H9 (cell line): ENCODE data around the gene FCAR. TPM values are rescaled to one million over a fixed set of nuclear protein-coding genes. Genes with fewer than 3 reads are reported as not detected.

Experiments used
- DNase-seq: peaks from one replicate; pipeline ENCODE4 v3.0.0-alpha.2; 2017
- H2AFZ ChIP-seq: one replicate; pipeline ENCODE4 v1.6.1; 2013; ENCODE audit warnings: mild to moderate bottlenecking, low read length, control low read depth, moderate library complexity
- H2AK5ac ChIP-seq: 2 replicates; pipeline ENCODE4 v1.6.1; 2013; ENCODE audit warnings: low read length, control low read depth, mixed read lengths; ENCODE audit not compliant: insufficient read length
- H2BK120ac ChIP-seq: one replicate; pipeline ENCODE4 v1.6.1; 2013; ENCODE audit warnings: low read depth, mild to moderate bottlenecking, low read length, control low read depth, inconsistent platforms; ENCODE audit not compliant: poor library complexity, severe bottlenecking
- H2BK12ac ChIP-seq: 2 replicates; pipeline ENCODE4 v1.6.1; 2013; ENCODE audit warnings: low read length, control low read depth, mixed read lengths, low read depth; ENCODE audit not compliant: insufficient read length
- H2BK15ac ChIP-seq: 2 replicates; pipeline ENCODE4 v1.6.1; 2013; ENCODE audit warnings: low read depth, low read length, control low read depth
- H2BK20ac ChIP-seq: one replicate; pipeline ENCODE4 v1.6.1; 2013; ENCODE audit warnings: low read depth, mild to moderate bottlenecking, low read length, control low read depth, inconsistent platforms; ENCODE audit not compliant: poor library complexity, severe bottlenecking
- H2BK5ac ChIP-seq: 2 replicates; pipeline ENCODE4 v1.6.1; 2013; ENCODE audit warnings: low read length, control low read depth, mixed read lengths; ENCODE audit not compliant: insufficient read length
- H3K14ac ChIP-seq: 2 replicates; pipeline ENCODE4 v1.6.1; 2013; ENCODE audit warnings: low read length, control low read depth; ENCODE audit not compliant: insufficient read depth
- H3K18ac ChIP-seq: 2 replicates; pipeline ENCODE4 v1.6.1; 2013; ENCODE audit warnings: low read depth, mild to moderate bottlenecking, mixed read lengths, low read length, control low read depth; ENCODE audit not compliant: insufficient read length
- H3K23ac ChIP-seq: 2 replicates; pipeline ENCODE4 v1.6.1; 2013; ENCODE audit warnings: low read length, control low read depth, mixed read lengths, low read depth; ENCODE audit not compliant: insufficient read length
- H3K23me2 ChIP-seq: 2 replicates; pipeline ENCODE4 v1.6.1; 2013; ENCODE audit warnings: low read depth, mild to moderate bottlenecking, mixed read lengths, low read length, control low read depth; ENCODE audit not compliant: insufficient read length, poor library complexity, severe bottlenecking
- H3K27ac ChIP-seq: 2 replicates; pipeline ENCODE4 v1.5.1; 2013; ENCODE audit warnings: low read length, control low read depth, mixed read lengths, low read depth; ENCODE audit not compliant: insufficient read length
- H3K27me3 ChIP-seq: 2 replicates; pipeline ENCODE4 v1.6.1; 2013; ENCODE audit warnings: low read length, control low read depth, inconsistent platforms; ENCODE audit not compliant: insufficient read depth
- H3K4ac ChIP-seq: 2 replicates; pipeline ENCODE4 v1.6.1; 2013; ENCODE audit warnings: low read depth, mild to moderate bottlenecking, control low read depth, inconsistent platforms, low read length, moderate library complexity
- H3K4me1 ChIP-seq: 2 replicates; pipeline ENCODE4 v1.6.1; 2013; ENCODE audit warnings: low read length, control low read depth, inconsistent platforms; ENCODE audit not compliant: insufficient read depth
- H3K4me2 ChIP-seq: 2 replicates; pipeline ENCODE4 v1.6.1; 2013; ENCODE audit warnings: low read length, control low read depth, mixed read lengths; ENCODE audit not compliant: insufficient read length, insufficient read depth
- H3K56ac ChIP-seq: 2 replicates; pipeline ENCODE4 v1.6.1; 2013; ENCODE audit warnings: low read depth, mild to moderate bottlenecking, mixed read lengths, low read length, control low read depth; ENCODE audit not compliant: insufficient read length
- H3K79me1 ChIP-seq: 2 replicates; pipeline ENCODE4 v1.6.1; 2013; ENCODE audit warnings: low read depth, mild to moderate bottlenecking, moderate library complexity, low read length, control low read depth, inconsistent platforms; ENCODE audit not compliant: insufficient read depth, poor library complexity, severe bottlenecking
- H3K79me2 ChIP-seq: 2 replicates; pipeline ENCODE4 v1.6.1; 2013; ENCODE audit warnings: low read length, control low read depth, inconsistent platforms; ENCODE audit not compliant: insufficient read depth
- H3K9ac ChIP-seq: 2 replicates; pipeline ENCODE4 v1.6.1; 2013; ENCODE audit warnings: low read length, control low read depth, mixed read lengths; ENCODE audit not compliant: insufficient read length; ENCODE audit errors: extremely low read depth
- H3K9me3 ChIP-seq: one replicate; pipeline ENCODE4 v1.6.1; 2013; ENCODE audit warnings: low read depth, low read length, inconsistent platforms; ENCODE audit not compliant: control insufficient read depth
- H3T11ph ChIP-seq: one replicate; pipeline ENCODE4 v1.6.1; 2013; ENCODE audit warnings: mild to moderate bottlenecking, low read length, control low read depth, inconsistent platforms
- H4K20me1 ChIP-seq: one replicate; pipeline ENCODE4 v1.6.1; 2013; ENCODE audit not compliant: control insufficient read depth, insufficient read length, insufficient read depth
- H4K5ac ChIP-seq: 2 replicates; pipeline ENCODE4 v1.6.1; 2013; ENCODE audit warnings: low read depth, mild to moderate bottlenecking, mixed read lengths, low read length, control low read depth; ENCODE audit not compliant: insufficient read length
- H4K8ac ChIP-seq: replicated peaks from 2 replicates; pipeline ENCODE4 v1.6.1; 2013; ENCODE audit warnings: low read length, control low read depth, mixed read lengths, low read depth; ENCODE audit not compliant: insufficient read length
- H4K91ac ChIP-seq: 2 replicates; pipeline ENCODE4 v1.6.1; 2013; ENCODE audit warnings: low read depth, mild to moderate bottlenecking, moderate library complexity, mixed read lengths, low read length, control low read depth; ENCODE audit not compliant: insufficient read length
- H3K27ac Mint-ChIP-seq, 3 experiments: 2 replicates in 2 of 3; 3 replicates in 1 of 3; pipeline ENCODE4 v1.8.0; 2020 to 2021; ENCODE audit warnings: mixed read lengths in 3 of 3, mild to moderate bottlenecking in 1 of 3, moderate library complexity in 1 of 3
- H3K27me3 Mint-ChIP-seq: 2 replicates; pipeline ENCODE4 v1.8.0; 2021; ENCODE audit warnings: low read depth, mild to moderate bottlenecking, moderate library complexity, mixed read lengths
- H3K36me3 Mint-ChIP-seq, 3 experiments: 2 replicates in 2 of 3; 3 replicates in 1 of 3; pipeline ENCODE4 v1.8.0; 2020 to 2021; ENCODE audit warnings: low read depth in 3 of 3, mixed read lengths in 3 of 3; ENCODE audit not compliant: insufficient read depth in 1 of 3
- H3K4me1 Mint-ChIP-seq, 2 experiments: 2 replicates each; pipeline ENCODE4 v1.8.0; 2020; ENCODE audit warnings: mixed read lengths in 2 of 2
- H3K4me3 Mint-ChIP-seq, 2 experiments: 2 replicates in 1 of 2; 3 replicates in 1 of 2; pipeline ENCODE4 v1.8.0; 2020 to 2021; ENCODE audit warnings: mild to moderate bottlenecking in 2 of 2, mixed read lengths in 2 of 2, moderate library complexity in 1 of 2
- H3K9me3 Mint-ChIP-seq, 2 experiments: 2 replicates in 1 of 2; 3 replicates in 1 of 2; pipeline ENCODE4 v1.8.0; 2020; ENCODE audit warnings: mild to moderate bottlenecking in 2 of 2, mixed read lengths in 2 of 2, moderate library complexity in 1 of 2
- CTCF ChIP-seq: fragments of 200-600 bp; sonication (generic); conservative IDR thresholded peaks from 3 replicates; pipeline ENCODE4 v1.8.0; 2021; ENCODE audit warnings: antibody characterized with exemption, mild to moderate bottlenecking
- WGBS: extraction: QIAGEN DNeasy Blood & Tissue Kit; methylation state at CpG from one replicate; pipeline ENCODE4 v1.1.7; 2013; ENCODE audit warnings: missing lambda C conversion rate, low lambda C conversion rate, mixed read lengths; ENCODE audit not compliant: insufficient read length; ENCODE audit errors: extremely low coverage; 5-methylcytosine and 5-hydroxymethylcytosine counted together
- total RNA-seq: library from RNA; stranded (reverse); gene quantifications from 2 replicates; pipeline ENCODE4 v1.2.1, GENCODE V29; 2021

The FCAR gene
- total RNA-seq, 1 experiment from 2014 or later: not detected

GRCh38 chr19:54918499-54918898 is 44.5 kb downstream of the FCAR start:
- H4K5ac ChIP-seq: no peak overlapping the region
- no peak overlapping the region for H3K27ac ChIP-seq
- H2AFZ ChIP-seq: no peak overlapping the region
- no peak overlapping the region for H4K8ac ChIP-seq
- no peak overlapping the region for H3K18ac ChIP-seq
- no peaks in the 10 kb centered on the region for H4K20me1 ChIP-seq
- no peak for TF ChIP-seq CTCF
- H3K9ac ChIP-seq: no peak overlapping the region
- no peaks in the 10 kb centered on the region for H3K79me2 ChIP-seq
- no peaks in the 10 kb centered on the region; the same call in 1 of the 2 replicates for H3K27me3 Mint-ChIP-seq
- H3T11ph ChIP-seq: no peak overlapping the region
- H3K4me2 ChIP-seq: no peak overlapping the region
- no peak overlapping the region for H2BK20ac ChIP-seq
- no peak overlapping the region for H2BK5ac ChIP-seq
- H3K23ac ChIP-seq: no peak overlapping the region
- H3K79me1 ChIP-seq: no peaks in the 10 kb centered on the region
- 0 out of 4 replicates have a peak, but pooled peaks cover 0 to 3% of the 10 kb centered on the region in 2 experiments for H3K4me1 Mint-ChIP-seq
- no peak overlapping the region for H4K91ac ChIP-seq
- WGBS: no CpG with 5 or more reads among the region's 9 CpGs
- no peak overlapping the region; a peak in 1 of 7 replicates for H3K27ac Mint-ChIP-seq
- no peak for DNase-seq
- no peak overlapping the region for H2AK5ac ChIP-seq
- no peak overlapping the region for H3K4ac ChIP-seq
- H3K56ac ChIP-seq: no peak overlapping the region
- H2BK15ac ChIP-seq: no peak overlapping the region
- no peak overlapping the region for H2BK12ac ChIP-seq
- H3K14ac ChIP-seq: no peak overlapping the region
- H3K9me3 Mint-ChIP-seq: peaks cover 4 to 90% of the 10 kb centered on the region in 2 experiments; a peak in 2 of 5 replicates
- no peak overlapping the region for H3K4me3 Mint-ChIP-seq
- no peaks in the 10 kb centered on the region for H3K23me2 ChIP-seq
- H3K4me1 ChIP-seq: no peaks in the 10 kb centered on the region
- no peaks in the 10 kb centered on the region for H3K27me3 ChIP-seq
- H3K9me3 ChIP-seq: no peaks in the 10 kb centered on the region
- no peak overlapping the region for H2BK120ac ChIP-seq
- H3K36me3 Mint-ChIP-seq: peaks cover 0 to 12% (median 0%) of the 10 kb centered on the region in 3 experiments; a peak in 2 of 7 replicates
